A673 (cell line): Measurements from ENCODE around the gene POMGNT1.

Source experiments
- EZH2 ChIP-seq: fragments of 200-600 bp; sonication (generic); IDR thresholded peaks from 2 replicates; pipeline ENCODE4 v1.6.1; 2017; ENCODE audit warnings: borderline replicate concordance, low read depth, mild to moderate bottlenecking, mixed read lengths, antibody characterized with exemption, low read length; ENCODE audit not compliant: poor library complexity, severe bottlenecking
- TF ChIP-seq, protein P1 (sequence below): fragments of 300-800, 200-600 bp; sonication (generic); conservative IDR thresholded peaks from 2 replicates; pipeline ENCODE4 v1.5.1; 2017; ENCODE audit warnings: low read depth, mild to moderate bottlenecking, antibody characterized with exemption, low read length, moderate library complexity, mixed read lengths

DNA sequence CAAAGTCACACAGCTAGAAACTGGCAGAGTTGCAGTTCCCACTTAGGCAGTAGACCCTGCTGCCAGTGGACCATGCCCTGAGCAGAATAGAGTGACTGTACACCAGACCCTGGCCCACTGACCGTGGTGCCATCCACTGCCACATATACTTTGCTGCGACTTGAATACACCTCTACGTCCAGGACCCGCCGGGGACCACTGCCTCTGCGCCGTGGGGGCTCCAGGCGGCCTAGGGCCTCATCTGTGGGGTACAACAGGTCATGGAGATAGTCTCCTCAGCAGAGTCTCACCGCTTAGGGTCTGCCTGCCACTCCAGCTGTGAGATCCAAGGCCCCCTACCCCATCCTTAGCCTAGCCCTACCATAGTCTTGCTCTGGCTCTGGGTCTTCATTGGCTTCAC lies 1.6 kb downstream of the POMGNT1 start:
- TF ChIP-seq, protein P1, sequence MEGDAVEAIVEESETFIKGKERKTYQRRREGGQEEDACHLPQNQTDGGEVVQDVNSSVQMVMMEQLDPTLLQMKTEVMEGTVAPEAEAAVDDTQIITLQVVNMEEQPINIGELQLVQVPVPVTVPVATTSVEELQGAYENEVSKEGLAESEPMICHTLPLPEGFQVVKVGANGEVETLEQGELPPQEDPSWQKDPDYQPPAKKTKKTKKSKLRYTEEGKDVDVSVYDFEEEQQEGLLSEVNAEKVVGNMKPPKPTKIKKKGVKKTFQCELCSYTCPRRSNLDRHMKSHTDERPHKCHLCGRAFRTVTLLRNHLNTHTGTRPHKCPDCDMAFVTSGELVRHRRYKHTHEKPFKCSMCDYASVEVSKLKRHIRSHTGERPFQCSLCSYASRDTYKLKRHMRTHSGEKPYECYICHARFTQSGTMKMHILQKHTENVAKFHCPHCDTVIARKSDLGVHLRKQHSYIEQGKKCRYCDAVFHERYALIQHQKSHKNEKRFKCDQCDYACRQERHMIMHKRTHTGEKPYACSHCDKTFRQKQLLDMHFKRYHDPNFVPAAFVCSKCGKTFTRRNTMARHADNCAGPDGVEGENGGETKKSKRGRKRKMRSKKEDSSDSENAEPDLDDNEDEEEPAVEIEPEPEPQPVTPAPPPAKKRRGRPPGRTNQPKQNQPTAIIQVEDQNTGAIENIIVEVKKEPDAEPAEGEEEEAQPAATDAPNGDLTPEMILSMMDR = no peak
- no peak for TF ChIP-seq EZH2
